GM18498 (cell line): Measurements from ENCODE around the gene IMPDH1.
A peak's percentile ranks its signal among the peaks of the same experiment; 100 is the strongest.

ENCODE experiments used
- ATAC-seq: cut with Tn5 transposase; IDR thresholded peaks from one replicate; pipeline ENCODE4 v1.9.1; 2021; ENCODE audit warnings: mild to moderate bottlenecking, moderate library complexity; ENCODE audit not compliant: unreplicated experiment

The IMPDH1 gene

DNA sequence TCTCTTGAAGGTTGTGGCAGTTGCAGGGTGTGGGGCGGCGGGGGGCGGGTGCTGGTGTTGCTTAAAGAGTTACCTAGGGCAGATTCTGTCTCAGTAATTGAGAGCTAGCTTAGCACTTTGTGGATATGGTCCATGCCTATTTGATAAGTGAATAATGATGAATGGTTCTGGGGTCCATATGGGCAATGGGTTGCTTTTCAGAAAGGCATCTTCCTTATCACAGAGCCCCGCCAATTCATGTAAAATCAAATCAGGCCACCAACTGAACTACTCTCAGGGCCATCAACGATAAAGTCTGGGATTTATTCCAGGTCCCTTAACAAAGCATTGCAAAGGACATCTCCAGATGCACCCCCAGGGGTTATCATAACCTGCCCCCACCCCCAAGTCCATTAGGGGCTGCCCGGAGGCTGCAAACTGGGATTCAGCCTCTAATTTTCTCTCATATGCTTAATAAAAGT is 46.5 kb downstream of the IMPDH1 start:
- no peak for ATAC-seq

DNA sequence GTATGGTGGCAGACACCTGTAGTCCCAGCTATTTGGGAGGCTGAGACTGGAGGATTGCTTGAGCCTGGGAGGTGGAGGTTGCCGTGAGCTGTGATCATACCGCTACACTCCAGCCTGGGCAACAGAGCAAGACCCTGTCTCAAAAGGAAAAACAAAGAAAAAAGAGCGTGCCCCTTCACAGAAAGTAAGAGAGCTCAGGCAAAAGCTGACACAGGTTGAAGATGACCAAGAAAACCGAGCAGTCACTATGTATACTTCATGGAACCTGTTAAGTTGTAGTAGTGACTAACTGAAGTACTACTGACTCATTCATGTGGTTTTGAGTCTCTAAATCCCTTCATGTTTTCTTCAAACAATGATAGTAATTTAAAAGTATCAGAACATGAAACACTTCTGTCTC is 47.1 kb downstream of the IMPDH1 start:
- no peak for ATAC-seq

DNA sequence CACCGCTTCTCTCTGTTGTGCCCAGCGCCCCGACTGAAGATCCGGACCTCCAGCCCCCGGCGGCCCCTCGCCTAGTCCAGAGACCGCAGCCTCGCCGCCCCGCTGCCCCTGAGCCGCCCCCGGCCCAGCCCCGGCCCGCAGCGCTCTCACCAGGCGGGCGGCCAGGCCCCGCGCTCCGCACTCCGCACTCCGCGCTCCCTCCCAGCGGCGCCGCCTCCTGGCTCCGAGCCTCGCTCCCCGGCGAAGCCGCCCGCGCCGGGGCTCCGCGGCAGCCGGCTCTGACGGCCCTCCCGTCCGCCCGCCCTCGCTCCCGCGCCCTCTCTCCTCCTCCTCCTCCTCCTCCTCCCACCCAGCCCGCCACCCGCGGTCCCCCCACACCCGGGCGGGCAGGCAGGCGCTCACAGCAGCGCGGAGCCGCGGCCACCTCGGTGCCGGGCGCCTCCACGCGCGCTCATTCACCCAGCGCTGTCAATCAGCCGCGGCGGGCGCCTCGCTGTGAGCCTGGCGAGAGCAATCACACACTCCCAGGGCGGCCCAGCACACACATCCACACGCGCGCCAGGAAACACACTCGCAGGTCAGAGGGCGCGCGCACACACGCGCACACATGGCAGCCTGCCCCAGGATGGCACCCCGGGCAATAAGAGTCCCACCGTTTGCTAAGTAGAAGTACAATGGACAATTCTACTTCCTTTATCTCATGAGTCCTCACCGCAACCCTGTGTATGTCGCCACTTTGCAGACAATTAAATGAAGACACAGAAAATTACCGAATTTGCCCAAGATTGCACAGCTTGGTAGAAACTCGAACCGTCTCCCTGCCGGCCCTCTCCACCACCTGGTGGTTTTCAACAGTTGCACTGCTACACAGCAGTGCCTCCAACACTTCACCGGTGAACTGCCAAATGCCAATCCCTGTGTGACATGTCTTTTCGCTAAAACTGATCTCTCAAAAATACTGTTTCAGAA is 48.1 kb downstream of the IMPDH1 start, which contains the start of gene PRRT4:
Gene PRRT4, minus strand, starts transcription at position 280 of the 969 bp plus-strand sequence.
- ATAC-seq, result no peak

DNA sequence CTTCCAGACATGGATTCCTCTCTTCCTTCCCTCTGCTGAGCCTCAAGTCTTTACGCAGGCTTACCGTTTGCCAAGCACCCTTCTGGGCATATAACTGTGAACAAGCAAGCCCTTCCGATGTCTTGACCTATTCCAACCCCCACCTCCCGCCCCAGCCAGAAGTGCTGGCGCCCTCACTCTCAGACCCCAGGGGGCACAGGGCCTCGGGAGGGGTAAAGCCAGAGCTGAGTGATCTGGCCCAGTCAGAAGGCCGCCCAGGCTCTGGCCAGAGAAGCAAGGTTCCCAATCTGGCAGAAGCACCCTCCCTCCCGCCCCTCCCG is 49.5 kb downstream of the IMPDH1 start:
- no peak for ATAC-seq

DNA sequence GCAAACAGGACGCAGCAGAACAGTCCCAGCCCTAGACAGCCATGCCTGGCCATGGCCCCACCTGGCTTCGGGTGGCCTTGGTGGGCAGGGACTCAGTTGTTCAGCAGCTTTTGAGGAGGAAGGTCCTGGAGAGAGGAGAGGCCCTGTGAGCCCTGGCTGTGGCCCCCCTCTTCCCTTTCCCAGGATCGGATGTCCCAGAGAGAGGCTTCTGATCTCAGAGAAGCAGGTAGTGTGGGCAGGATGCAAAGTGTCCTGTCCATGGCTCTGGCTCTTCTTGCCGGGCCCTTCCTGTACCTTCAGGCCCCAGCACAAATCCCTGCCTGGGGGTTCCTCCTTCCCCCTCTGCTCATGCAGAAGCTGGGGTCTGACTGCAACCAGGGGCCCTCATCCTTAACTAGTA is 49.8 kb downstream of the IMPDH1 start:
- no peak for ATAC-seq

DNA sequence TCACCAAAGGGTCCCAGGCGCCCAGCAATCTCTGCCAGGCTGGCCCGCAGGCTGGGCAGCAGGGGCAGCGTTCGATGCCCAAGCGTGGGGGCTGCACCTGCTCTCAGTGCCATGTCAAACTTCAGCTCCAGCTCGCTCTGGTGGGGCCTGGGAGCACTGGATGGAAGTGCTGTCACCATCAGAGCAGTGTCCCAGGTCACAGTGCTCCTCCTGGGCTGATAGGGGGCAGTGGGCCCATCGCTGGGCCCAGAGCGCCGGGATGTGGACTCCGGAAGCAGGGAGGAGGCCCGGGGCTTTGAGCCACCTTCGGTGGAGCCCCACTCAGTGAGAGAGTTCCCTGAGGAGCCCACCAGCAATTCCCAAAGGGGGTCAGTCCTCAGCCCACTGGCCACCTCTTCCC is 50.4 kb downstream of the IMPDH1 start:
- ATAC-seq, result no peak

DNA sequence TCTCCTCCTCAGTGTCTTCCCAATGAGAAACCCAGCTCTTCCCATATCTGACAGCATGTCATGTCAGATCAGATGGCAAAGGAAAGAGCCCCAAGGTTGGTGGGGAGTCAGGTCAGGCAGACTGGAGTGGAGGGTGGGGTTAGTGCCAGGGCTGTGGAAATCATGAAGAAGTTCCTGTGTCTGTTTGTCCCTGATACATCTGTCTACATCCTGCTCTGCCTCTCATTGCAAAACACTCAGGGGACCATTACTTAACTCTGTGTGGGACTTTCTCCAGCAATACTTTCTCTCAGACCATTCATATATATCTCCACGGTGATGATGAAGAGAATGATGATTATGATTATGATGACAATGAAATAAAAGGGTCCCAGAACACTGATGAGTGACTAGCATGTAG is 51.5 kb downstream of the IMPDH1 start:
- ATAC-seq, result no peak

DNA sequence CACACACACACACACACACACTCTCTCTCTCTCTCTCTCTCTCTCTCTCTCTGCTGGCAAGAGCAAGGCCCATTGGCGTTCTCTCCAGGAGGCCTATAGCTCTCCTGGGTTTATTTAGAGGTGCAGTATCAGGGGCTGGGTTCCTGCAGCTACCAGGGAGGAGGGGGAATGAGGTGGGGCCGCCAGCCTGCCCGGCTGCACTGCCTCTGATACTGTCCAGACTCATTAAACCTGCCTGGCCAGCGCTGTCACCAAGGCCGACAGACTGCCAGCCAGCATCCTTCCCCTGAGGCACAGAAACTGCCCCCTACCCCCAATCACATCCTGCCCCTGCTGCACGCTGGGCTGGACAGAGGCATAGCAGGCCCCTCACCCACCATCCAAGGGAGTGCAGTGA is 52.6 kb downstream of the IMPDH1 start:
- no peak for ATAC-seq

DNA sequence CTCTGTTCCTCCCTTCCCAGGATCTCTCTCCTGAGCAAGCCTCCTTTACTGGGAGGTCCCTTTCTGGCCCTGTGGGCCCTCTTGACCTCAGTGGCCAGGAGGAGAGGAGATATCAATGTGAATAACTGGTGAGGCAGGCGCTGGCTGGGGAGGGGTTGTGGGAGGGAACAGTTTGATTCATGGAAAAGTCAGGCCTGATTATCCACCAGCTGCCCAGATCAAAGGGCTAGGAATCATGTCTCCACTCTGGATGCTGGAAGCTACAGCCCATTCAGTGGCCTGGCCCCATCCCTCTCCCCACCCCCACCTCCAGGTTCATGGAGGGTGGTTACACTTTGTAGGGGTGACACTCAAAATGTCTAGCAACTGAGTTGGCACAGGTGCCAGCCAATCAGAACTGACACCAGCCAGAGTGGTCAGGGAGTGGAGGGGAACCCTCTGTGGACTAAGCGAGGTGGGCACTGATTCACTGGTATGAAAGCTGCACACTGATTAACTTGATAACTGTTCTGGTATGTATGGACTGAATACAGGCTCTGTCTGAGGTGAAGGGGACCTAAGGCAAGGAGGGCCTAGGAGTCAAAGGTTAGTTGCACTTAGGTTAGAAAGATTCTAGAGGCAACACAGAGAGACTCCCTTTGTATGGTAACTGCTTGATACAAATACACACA is 53.1 kb downstream of the IMPDH1 start:
- no peak for ATAC-seq

DNA sequence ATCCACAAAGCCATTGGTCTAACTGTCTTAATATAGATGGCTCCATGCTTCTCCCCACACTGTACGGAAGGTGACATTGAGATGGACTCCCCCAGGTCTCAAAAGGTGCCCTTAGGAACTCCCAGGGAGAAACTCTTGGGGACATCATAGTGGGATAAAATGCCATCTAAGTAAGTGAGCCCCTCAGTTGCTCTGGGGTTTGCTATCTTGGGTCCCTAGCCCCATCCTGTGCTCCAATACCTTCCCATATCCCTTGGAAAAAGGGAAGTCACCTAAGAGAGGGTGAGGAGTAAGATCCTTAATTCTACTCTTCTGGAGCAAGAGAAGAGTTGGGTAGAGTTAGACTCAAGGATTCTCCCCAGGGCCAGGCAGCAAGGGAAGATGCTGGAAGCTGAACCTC is 56.2 kb downstream of the IMPDH1 start:
- no peak for ATAC-seq

DNA sequence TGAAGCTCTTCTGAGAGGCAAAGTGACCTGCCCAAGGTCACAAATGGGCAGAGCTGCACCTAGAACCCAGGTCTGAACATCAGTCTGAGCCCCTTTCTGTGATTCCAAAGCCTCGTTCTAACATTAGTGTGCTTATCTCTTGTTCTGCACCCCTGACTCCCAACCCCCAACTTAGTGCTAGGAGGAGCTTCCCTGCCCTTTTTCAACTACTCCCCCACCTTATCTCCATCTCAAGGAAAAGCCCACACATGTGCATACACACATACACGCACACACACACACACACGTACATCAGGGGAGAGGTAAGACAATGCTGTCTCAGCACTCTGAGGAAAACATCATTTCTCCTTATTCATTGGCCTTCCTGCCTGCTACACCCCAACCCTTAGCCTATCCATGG is 56.6 kb downstream of the IMPDH1 start:
- no peak for ATAC-seq

DNA sequence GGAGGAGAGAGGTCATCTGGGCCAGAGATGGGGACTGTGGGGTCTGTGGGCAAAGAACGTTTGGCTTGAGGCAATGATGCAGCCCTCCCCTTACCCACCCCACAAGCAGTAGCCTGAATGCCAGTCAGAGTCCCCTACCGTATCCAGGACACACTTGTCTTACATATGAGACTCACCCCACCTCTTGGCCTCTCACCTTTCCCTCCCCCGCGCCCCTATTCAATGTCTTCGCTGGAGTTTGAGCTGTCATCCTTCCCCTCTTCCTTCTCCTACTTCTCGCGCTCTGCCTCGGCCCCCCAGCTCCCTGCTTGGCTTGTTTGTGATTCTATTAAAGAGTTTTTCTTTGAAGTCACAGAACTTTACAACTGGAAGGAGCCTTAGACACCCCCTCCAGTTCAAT is 57.1 kb downstream of the IMPDH1 start:
- no peak for ATAC-seq

DNA sequence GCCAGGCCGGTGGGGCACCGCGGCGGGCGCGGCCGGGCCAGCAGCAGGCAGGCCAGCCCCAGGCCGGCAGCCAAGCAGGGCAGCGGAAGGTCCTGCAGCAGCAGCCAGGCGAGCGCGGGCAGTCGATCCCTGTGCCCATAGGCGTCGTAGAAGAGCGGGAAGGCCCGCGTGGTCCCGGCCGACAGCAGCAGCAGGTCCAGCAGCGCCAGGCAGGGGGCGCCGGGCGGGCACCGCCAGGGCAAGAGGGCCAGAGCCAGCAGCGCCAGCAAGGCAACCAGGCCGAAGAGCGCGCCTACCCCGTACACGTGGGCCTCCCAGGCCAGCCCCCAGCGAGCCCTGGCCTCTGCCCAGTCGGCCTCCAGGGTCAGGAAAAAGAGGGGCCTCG is 57.6 kb downstream of the IMPDH1 start:
- no peak for ATAC-seq

DNA sequence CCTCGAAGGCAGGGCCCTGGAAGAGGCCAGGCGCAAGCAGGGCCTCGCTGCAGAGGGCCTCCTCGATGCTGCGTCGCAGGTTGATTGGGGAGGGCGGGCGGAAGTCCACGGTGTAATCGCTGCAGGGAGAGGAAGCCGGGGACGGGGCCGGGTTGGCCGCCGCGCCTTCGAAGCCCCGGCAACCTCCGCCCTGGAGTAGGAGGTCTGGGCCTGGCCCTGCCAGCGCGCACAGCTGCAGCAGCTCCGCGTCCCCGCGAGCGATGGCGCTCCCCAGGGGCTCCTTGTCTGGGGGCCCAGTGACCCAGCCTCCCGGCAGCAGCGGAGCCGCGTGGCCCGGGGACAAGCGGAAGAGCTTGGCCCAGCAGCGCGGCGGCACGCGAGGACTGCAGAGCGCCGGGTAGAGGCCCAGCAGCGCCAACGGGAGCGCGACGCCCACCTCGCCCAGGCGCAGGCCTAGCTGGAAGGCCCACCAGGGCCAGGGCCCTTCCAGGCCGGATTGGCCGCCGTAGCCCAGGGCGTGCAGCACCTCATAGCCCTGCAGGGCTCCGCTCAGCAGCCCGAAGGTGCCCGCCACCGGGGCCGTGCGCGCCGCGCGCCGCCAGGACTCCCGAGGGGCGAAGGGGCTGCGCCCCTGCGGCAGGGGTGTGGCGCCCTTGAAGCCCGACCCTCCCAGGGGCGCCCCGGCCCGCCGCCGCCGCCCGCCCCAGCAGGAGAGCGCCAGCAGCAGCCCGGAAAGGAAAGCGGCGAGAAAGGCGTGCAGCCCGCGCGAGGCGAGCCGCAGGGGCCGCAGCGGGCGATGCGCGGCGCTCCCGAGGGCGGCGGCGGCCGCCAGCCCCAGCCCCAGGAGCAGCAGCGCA is 58.3 kb downstream of the IMPDH1 start:
- ATAC-seq, result no peak

DNA sequence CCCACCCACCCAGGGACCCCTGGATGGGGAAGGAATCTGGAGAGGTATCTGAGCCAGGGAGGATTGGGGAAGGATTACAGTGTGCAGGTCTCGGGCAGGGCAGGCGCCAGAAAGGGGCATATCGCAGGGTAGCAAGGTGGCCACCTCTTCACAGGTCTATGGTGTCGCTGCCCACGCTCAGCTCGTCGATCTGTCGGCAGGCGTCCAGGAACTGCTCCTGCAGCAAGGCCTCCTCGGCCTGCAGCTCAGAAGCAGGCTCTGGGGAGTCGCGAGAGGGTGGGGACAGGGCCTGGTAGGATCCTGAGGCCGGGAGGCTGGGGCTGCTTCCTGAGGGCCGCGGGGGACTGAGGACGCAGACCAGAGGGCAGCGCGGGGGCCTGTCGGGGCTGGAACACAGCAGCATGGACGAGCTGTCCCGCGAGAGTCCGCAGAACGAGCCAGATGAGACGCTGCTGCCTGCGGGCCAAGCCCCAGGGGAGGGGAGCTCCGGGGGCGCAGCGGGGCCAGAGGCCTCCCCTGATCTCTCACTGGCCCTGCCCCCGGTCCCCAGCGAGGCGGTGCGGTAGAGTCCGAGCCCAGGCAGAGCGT is 59.0 kb downstream of the IMPDH1 start:
- ATAC-seq, result no peak

DNA sequence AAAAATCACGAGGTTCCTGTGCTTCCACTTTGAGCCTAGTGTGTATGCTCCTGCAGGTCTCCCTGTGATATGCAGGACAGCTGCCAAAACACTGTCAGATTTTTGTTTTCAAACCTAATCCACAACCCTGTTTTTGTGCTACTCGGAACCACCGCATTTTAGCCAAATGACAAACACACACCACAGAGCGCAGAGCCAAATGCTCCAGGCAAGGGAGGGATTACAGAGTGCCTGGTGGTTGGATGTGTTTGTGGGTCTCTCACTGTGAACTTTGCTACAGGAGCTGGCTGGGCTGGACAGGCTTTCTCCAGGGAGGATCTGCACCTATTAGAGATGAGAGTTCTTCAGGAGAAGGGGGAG is 60.3 kb downstream of the IMPDH1 start:
- no peak for ATAC-seq

DNA sequence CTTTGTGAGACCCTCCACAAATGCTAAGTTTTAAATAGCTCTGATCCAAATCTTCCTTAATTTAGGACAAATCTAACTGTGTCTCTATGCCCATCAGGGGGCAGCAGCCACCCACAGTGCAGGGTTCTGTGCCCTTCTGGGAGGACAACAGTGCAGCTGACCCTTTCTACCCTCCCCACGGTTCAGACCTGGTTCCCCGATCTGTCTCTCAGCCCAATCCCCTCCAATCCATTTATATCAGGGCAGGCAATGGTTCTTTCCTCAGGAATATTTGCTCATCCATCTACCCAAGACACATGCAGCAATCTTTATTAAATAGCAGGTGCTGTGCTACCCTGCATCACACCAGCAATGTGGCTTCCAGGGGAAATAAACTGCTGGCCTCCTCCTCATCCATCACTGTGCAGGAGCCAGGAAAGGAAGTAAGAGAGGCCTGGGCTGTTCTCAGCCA is 62.1 kb downstream of the IMPDH1 start:
- no peak for ATAC-seq

DNA sequence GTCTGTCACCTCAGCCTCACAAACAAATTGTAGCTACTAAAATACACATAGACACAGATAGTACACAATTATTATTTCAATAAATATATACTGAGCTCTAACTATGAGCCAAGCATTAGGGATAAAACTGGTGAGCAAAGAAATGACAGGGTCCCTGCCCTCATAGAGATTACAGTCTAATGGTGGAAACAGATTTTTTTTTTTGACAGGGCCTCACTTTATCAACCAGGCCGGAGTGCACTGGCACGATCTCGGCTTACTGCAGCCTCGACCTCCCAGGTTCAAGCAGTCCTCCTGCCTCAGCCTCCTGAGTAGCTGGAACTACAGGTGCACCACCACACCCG is 65.4 kb downstream of the IMPDH1 start:
- ATAC-seq, result no peak

DNA sequence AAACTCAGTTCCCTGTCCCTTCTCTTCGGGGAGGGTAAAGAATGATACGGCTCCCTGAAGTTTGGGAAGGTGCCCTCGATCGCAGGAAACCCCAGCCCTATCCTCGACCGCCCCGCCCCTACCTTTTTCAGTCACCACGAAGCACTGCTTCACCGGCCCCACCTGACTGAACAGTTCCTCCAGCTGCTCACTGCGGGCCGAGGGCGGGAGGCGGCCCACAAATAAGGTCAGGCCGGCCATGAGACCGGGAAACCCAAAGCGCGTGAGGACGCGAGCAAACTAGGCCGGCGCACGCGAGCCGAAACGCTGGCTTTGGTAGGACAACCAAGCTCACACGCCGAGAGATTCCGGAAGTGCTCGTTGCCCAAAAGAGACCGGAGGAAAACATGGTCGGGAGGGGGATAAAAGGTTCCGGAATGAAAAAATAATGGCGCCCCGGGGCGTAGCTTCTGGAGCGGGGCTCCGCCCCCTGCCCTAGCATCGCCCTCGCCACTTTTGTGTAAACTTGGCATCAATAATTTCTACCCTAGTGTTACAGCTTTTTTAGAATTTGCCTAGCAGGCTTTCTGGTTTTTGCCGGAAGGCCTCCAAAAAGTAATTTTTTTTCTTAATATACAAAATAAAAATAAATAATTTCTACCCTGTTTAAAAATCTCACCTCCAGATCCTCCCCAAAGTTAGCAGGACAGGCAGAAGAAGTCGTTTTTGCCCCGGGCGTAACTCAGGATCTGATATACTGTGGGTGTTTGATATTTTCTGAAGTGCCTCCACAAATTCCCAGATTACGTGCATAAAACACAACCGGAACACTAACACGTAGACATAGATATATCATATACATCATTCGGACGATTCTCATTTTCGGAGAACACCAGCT is 66.0 kb downstream of the IMPDH1 start, which contains the start of gene RBM28:
Gene RBM28, minus strand, starts transcription at position 355 of the 877 bp plus-strand sequence. Its CDS starts 115 bp downstream, at position 240.
- peak; percentile 96 for ATAC-seq
